Measurements from ENCODE around the gene FGF8. TPM values are rescaled to one million over a fixed set of nuclear protein-coding genes. Genes with fewer than 3 reads are reported as not detected.

Gene FGF8
- total and polyA plus RNA-seq, 2 of the 13 experiments (the other 11 are each of a cell fraction or from before 2014, with no cell fraction given): not detected

DNA sequence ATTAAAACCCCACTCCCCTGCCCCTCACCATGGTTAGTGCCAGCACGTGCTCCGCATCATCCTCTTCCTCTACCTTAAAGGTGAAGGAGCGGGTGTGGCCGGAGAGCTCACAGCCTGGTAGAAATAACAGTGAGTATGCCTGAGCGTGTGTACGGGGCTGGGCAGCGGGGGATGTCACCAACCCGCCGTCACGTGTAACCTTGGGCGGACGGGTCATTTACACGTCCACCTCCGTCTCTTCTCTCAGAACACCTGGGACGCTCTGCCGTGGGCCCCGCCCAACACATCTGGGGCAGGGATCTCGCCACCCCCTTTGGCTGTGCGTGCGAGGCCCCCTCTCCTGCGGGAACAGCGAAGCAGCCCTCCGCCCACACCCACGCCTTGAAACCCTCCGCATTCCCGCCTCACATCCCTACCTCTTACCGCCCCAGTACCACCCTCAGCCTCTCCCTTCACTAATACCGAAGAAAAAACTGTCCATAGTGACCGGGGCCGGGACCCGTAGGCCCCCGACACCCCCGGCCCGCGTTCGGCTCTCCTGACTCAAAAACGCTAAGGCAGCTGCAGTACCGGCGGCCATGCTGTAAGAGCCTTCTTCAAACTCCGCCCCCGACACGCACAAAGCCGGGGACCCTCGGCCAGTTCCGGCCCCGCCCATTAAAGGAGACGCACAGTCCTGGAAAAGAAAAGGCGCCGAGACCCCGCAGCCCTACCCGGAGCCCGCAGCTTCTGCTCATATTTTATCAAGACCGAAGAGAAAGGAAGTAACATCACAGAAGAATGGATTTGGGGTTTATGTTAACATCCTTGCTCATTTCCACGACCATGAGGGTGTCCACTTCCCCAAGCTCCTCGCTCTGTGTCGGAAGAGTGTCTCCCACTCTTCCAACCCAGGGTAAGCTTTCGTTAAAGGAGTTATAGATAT lies 7.2 kb upstream of the FGF8 start, which contains the start of gene NPM3:
NPM3 (minus strand) TSS at position 636 of the 925 bp plus-strand sequence; CDS start at position 580, 56 bp downstream.
- Histone ChIP-seq H4K20me1 (ENCODE audit: insufficient read depth, low read length) (peaks cover 5% of the 10 kb centered on the region; the same call in 1 of the 2 replicates), H2AFZ (ENCODE audit: low read length) (no peak within 1 kb of the TSS), H3K36me3 (replicated peaks in 1 of 2; ENCODE audit: control insufficient read depth in 1 of 2, insufficient read depth in 2 of 2, low read length in 2 of 2) (peaks cover 4 to 17% of the 10 kb centered on the region in 2 experiments), H3K9me3 (ENCODE audit: low read length) (no peaks in the 10 kb centered on the region), H3K4me3 (replicated peaks in 1 of 3; ENCODE audit: insufficient read depth in 1 of 3, low read depth in 2 of 3, low read length in 3 of 3) (peak within 1 kb of the TSS; percentile 84 to 94 (median 88)), H3K4me2 (ENCODE audit: low read depth, low read length) (peak within 1 kb of the TSS; percentile 89), H3K27me3 (ENCODE audit: control insufficient read depth in 1 of 2, insufficient read depth in 2 of 2, low read length in 2 of 2) (no peaks in the 10 kb centered on the region; a peak in 1 of 5 replicates), H3K79me2 (ENCODE audit: insufficient read depth, low read length) (peaks cover 9% of the 10 kb centered on the region), H3K4me1 (ENCODE audit: insufficient read depth, low read length) (peaks cover 50% of the 10 kb centered on the region), H3K27ac (ENCODE audit: extremely low read length, insufficient read depth, low read length) (peak within 1 kb of the TSS; percentile 55), H3K9ac (ENCODE audit: insufficient read depth, low read depth, low read length) (peak within 1 kb of the TSS; percentile 83)
- ChIA-PET CTCF (ENCODE audit: low intra/inter-chr PET ratio, low total read pairs) (no interaction called here), POLR2A (interaction anchor here (1.4 to 2.4 kb wide), 3 partner anchors 35 to 89 kb away, joined by 3 to 16 read pairs (median 3); partner anchors contain the start of gene OGA)
- intact Hi-C loops (cut with micrococcal nuclease; ENCODE audit: unreplicated experiment) (no loop called here), in situ Hi-C loops (cut with HindIII; ENCODE audit: extremely low pct_ligation_motif_present, low pct_unique_long_range_greater_than_20kb) (loop anchor here (5.0 kb wide), 2 partner anchors 181 to 571 kb away; no protein-coding TSS in a partner anchor)
- BruUV-seq (replicated peaks): TSS peak; percentile 71
- no peak for FAIRE-seq
- peak; percentile 77 for ATAC-seq
- WGBS (ENCODE audit: low lambda C conversion rate): 2% methylated on average over 39 of the region's 57 CpGs
- DNase-seq (ENCODE audit: low spot score): peak; percentile 76
- TF ChIP-seq ZNF607 (CRISPR knock-in tag; IDR thresholded peaks at IDR 0.05; ENCODE audit: borderline replicate concordance) (no peak), ZBTB21 (CRISPR knock-in tag; IDR thresholded peaks at IDR 0.05) (no peak), IRF2 (CRISPR knock-in tag; IDR thresholded peaks at IDR 0.05) (peak; percentile 65; the same call in 1 of the 2 replicates), IRF1 (CRISPR knock-in tag; IDR thresholded peaks at IDR 0.05; ENCODE audit: low read depth) (0 out of 2 replicates have a peak, but pooled peaks have one; percentile 26), CHCHD3 (CRISPR knock-in tag; IDR thresholded peaks at IDR 0.05) (no peak), ZNF644 (CRISPR knock-in tag; IDR thresholded peaks at IDR 0.05; ENCODE audit: low read depth) (no peak), MBNL3 (CRISPR knock-in tag; conservative IDR thresholded peaks at IDR 0.05) (no peak), GZF1 (CRISPR knock-in tag; IDR thresholded peaks at IDR 0.05) (no peak), ZNF841 (CRISPR knock-in tag; IDR thresholded peaks at IDR 0.05; ENCODE audit: borderline replicate concordance) (no peak), ERF (CRISPR knock-in tag; IDR thresholded peaks at IDR 0.05) (peak; percentile 25), ZKSCAN8 (CRISPR knock-in tag; IDR thresholded peaks at IDR 0.05; ENCODE audit: borderline replicate concordance) (no peak), CENPT (CRISPR knock-in tag; IDR thresholded peaks at IDR 0.05; ENCODE audit: low read depth) (no peak), NBN (conservative IDR thresholded peaks at IDR 0.05) (no peak), NAIF1 (CRISPR knock-in tag; IDR thresholded peaks at IDR 0.05; ENCODE audit: borderline replicate concordance) (0 out of 2 replicates have a peak, but pooled peaks have one; percentile 59), ZNF761 (CRISPR knock-in tag; conservative IDR thresholded peaks at IDR 0.05) (peak; percentile 49; the same call in 1 of the 2 replicates), ZFX (CRISPR knock-in tag; IDR thresholded peaks at IDR 0.05; ENCODE audit: low read depth) (peak; percentile 41; the same call in 1 of the 2 replicates), KLF9 (CRISPR knock-in tag; IDR thresholded peaks at IDR 0.05; ENCODE audit: low read depth) (0 out of 2 replicates have a peak, but pooled peaks have one; percentile 51)
- TF ChIP-seq, protein P1, sequence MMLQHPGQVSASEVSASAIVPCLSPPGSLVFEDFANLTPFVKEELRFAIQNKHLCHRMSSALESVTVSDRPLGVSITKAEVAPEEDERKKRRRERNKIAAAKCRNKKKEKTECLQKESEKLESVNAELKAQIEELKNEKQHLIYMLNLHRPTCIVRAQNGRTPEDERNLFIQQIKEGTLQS (CRISPR knock-in tag; IDR thresholded peaks at IDR 0.05): no peak
- TF ChIP-seq, protein P2, sequence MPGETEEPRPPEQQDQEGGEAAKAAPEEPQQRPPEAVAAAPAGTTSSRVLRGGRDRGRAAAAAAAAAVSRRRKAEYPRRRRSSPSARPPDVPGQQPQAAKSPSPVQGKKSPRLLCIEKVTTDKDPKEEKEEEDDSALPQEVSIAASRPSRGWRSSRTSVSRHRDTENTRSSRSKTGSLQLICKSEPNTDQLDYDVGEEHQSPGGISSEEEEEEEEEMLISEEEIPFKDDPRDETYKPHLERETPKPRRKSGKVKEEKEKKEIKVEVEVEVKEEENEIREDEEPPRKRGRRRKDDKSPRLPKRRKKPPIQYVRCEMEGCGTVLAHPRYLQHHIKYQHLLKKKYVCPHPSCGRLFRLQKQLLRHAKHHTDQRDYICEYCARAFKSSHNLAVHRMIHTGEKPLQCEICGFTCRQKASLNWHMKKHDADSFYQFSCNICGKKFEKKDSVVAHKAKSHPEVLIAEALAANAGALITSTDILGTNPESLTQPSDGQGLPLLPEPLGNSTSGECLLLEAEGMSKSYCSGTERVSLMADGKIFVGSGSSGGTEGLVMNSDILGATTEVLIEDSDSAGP (CRISPR knock-in tag; IDR thresholded peaks at IDR 0.05; ENCODE audit: borderline replicate concordance): peak; percentile 100
- TF ChIP-seq, protein P3, sequence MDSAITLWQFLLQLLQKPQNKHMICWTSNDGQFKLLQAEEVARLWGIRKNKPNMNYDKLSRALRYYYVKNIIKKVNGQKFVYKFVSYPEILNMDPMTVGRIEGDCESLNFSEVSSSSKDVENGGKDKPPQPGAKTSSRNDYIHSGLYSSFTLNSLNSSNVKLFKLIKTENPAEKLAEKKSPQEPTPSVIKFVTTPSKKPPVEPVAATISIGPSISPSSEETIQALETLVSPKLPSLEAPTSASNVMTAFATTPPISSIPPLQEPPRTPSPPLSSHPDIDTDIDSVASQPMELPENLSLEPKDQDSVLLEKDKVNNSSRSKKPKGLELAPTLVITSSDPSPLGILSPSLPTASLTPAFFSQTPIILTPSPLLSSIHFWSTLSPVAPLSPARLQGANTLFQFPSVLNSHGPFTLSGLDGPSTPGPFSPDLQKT (CRISPR knock-in tag; IDR thresholded peaks at IDR 0.05; ENCODE audit: borderline replicate concordance): no peak
